NCI-H1417 treated with DMSO at 0.1 percent for 48 hours (cell line): ENCODE measurements around the gene TRIO.
"Not testable (repeated sequence)": the region's sequence is repeated elsewhere in the genome, so short reads cannot be mapped to it uniquely, and the experiment has no call there.

Experiments used
- DNase-seq: peaks from one replicate; lab custom pipeline; 2025; lab: John Stamatoyannopoulos, UW

Gene TRIO

GRCh38 chr5:14509556-14509955, 366.4 kb downstream of the TRIO start:
- no peak for DNase-seq

DNA sequence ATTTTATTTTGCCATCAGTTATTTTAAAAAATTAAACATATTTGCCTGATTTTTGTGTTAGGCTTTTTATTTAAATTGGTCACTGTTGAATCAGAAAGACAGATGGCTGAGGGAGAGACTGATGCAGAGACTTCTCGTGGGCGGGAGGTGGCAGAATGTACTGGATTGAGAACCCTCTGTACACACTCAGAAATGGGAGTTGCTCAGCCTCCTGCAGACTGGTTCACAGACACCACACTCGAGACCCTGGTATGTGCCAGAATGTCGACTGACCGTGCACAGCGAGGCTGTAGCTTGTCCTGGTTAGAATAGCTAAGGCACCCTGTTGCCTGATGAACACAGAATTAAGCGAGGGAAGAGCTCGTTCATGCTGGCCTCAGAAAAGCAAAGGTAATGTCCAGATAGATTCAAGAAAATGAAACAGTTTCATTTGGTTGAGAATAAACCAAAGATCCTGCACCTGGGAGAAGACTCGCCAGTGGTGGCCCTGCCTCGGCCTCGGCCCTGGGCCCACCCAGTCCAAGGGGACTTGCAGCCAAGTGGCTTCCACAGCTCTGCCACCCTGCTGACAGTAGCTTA, 367.1 kb downstream of the TRIO start:
- DNase-seq, result no peak

DNA sequence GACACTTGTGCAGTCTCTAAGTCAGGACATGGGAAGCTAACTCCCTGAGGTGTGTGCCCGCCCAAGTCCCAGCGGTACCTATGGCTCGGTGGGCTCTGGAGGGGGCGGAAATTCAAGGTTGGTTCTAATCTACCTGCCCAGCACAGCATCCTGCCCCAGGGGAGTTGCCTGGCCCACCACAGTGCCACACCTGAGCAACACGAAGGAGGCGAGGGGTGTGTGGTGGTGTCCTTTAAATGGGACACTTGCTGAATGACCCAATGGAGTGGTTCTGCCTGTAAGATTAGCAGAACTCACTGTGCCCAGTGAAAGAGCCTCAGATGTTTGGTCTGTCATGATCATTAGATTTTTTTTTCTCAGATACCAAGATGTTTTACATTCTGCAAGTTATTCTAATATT, 367.7 kb downstream of the TRIO start:
- DNase-seq, result no peak

DNA sequence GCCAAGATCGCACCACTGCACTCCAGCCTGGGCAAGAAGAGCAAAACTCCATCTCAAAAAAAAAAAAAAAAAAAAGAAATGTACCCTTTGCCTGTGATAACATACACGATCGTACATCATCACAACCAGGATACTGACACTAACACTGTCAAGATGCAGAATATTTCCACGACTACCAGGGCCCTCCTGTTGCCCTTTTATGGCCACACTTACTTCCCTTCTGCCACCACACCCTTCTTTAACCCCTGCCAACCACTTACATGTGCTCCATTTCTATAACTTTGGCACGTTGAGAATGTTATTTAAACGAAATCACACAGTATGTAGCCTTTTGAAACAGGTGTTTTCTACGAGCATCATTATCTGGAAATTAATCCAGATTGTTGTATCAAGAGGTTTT, 369.4 kb downstream of the TRIO start:
- no peak for DNase-seq

DNA sequence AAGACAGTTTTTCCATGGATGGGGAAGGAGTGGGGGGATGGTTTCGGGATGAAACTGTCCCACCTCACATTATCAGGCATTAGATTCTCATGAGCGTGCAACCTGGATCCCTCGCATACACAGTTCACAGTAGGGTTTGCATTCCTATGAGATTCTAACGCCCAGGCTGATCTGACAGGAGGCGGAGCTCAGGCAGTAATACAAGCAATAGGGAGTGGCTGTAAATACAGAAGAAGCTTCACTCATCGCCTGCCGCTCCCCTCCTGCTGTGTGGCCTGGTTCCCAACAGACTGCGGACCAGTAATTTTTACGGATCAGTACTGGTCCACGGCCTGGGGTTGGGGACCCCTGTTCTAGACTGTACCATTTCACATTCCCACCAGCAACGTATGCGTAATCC, 370.1 kb downstream of the TRIO start:
- DNase-seq, result no peak

GRCh38 chr5:14516901-14517300, 373.8 kb downstream of the TRIO start:
- no peak for DNase-seq

DNA sequence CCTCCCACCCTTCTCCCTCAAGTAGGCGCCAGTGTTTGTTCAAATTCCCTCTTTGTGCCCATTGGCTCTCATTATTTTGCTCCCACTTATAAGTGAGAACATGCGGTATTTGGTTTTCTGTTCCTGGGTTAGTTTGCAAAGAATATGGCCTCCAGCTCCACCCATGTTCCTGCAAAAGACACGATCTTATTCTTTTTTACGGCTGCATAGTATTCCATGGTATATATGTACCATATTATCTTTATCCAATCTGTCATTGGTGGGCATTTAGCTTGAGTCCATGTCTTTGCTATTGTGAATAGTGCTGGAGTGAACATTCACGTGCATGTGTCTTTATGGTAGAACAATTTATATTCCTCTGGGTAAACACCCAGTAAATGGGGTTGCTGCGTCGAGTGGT, 375.5 kb downstream of the TRIO start:
- no peak for DNase-seq

GRCh38 chr5:14521748-14522147, 378.6 kb downstream of the TRIO start:
- no peak for DNase-seq

- DNase-seq, result no peak
Measured at GRCh38 chr5:14522721-14523120, 379.6 kb downstream of the TRIO start.

GRCh38 chr5:14523243-14524034, 380.3 kb downstream of the TRIO start:
- no peak for DNase-seq

GRCh38 chr5:14525397-14525796, 382.3 kb downstream of the TRIO start:
- no peak for DNase-seq

- DNase-seq, result no peak
Measured at GRCh38 chr5:14526493-14526892, 383.4 kb downstream of the TRIO start.

DNA sequence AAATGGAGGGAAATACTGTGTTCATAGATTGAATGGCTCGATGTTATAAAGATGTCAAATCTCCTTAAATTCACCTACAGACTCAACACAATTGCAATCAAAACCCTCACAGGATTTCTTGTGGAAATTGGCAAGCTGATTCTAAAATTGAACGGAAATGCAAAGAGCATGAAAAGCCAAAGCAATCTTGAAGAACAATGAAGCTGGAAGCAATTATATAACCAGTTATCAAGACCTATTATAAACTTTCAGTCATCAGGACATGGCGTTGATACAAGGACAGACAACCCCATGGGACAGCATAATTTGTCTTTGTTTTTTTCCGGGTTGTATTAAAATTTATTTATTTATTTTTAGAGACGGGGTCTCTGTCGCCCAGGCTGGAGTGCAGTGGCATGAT, 385.0 kb downstream of the TRIO start:
- DNase-seq, result no peak

DNA sequence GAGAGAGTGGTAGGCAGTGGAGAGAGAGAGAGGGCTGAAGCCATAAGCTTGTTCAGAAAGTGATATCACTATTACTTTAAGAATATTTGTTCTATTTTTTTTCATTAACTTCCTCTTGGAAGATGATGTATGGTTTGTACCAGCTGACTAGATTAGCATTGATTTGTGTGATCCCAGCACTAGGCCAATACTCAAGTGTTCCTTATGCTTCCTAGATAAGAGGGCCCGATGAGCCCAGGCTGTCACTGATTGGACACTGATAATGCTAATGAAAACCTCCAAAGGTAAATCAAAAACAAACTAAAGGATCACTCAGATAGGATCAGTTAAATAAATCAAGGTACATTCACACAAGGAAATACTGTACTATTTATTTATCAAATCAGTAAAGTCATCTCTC, 385.8 kb downstream of the TRIO start:
- no peak for DNase-seq

- no peak for DNase-seq
Measured at GRCh38 chr5:14531668-14532067, 388.5 kb downstream of the TRIO start.

- no peak for DNase-seq
Measured at GRCh38 chr5:14532180-14532579, 389.0 kb downstream of the TRIO start.

- DNase-seq, result no peak
Measured at GRCh38 chr5:14534773-14535172, 391.6 kb downstream of the TRIO start.

DNA sequence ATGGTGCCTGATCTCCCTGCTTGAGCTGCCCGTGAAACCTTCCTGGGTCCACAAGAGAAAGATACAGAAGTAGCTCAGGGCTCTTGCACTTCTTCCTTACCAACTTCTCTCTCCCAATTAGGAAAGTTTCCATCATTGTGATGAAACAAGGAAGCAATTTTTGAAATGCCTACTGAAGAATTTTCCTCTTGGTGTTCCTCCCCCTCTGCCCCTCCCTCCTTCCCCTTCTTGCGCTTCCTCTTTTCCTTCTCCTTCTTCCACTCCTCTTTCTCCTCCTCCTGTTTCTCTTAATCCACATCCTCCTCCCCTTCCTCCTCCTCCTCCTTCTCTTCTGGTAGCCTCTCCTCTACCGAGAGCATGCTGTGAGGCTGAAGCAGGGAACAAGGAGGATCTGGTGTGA, 402.2 kb downstream of the TRIO start:
- DNase-seq, result no peak

GRCh38 chr5:14545862-14546261, 402.7 kb downstream of the TRIO start:
- DNase-seq, result no peak

- DNase-seq, result no peak
Measured at GRCh38 chr5:14547666-14548065, 404.5 kb downstream of the TRIO start.

- no peak for DNase-seq
Measured at GRCh38 chr5:14551211-14551610, 408.1 kb downstream of the TRIO start.

DNA sequence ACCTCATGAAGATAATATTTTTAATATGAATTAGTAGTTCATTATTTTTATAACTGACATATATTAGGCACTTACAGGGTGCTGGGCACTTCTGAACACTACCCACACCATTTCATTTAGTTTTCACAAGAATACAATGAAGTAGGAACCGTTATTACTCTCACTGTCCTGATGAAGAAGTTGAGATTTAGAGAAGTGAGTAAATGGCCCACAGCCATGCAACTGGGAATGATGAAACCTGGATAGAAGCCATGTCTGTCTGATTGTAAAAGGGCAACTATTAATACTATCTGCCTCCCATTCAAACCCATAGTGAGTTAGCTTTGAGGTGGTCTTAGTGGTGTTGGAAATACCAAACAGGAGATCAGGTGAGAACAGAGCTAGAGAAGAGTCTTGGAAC, 408.9 kb downstream of the TRIO start:
- no peak for DNase-seq

GRCh38 chr5:14554288-14554687, 411.1 kb downstream of the TRIO start:
- DNase-seq, result not testable (repeated sequence)

- no peak for DNase-seq
Measured at GRCh38 chr5:14556015-14556414, 412.9 kb downstream of the TRIO start.
